Activated CD8-positive, alpha-beta memory T cell treated with anti-CD3 and anti-CD28 coated beads for 1 hour (primary cell): Measurements from ENCODE around the gene ST6GALNAC6.
"Not testable (repeated sequence)": the region's sequence is repeated elsewhere in the genome, so short reads cannot be mapped to it uniquely, and the experiment has no call there.

Source experiments
- DNase-seq, 2 donors: peaks; one replicate each; pipeline ENCODE4 v3.0.0-alpha.2; 2020; ENCODE audit warnings: low read depth in 1 of 2; ENCODE audit errors: extremely low read depth in 1 of 2

The ST6GALNAC6 gene

DNA sequence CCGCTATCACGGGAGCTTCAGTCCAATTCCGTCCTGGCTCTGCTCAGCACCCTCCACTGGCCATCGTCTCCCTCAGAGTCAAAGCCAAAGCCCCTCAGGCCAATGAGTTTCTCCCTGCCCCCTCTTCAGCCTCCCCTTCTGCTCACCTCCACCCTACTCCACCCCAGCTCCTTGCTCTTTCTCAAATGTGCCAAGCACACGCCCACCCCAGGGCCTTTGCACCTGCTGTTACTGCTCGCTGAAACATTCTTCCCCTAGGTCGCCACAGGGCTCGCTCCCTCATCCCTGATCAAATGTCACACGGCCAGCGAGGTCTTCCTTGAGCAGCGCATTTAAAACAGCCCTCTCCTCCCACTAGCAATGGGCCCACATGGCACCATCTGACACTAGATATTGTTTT is 38.6 kb downstream of the ST6GALNAC6 start:
- no peak for DNase-seq

DNA sequence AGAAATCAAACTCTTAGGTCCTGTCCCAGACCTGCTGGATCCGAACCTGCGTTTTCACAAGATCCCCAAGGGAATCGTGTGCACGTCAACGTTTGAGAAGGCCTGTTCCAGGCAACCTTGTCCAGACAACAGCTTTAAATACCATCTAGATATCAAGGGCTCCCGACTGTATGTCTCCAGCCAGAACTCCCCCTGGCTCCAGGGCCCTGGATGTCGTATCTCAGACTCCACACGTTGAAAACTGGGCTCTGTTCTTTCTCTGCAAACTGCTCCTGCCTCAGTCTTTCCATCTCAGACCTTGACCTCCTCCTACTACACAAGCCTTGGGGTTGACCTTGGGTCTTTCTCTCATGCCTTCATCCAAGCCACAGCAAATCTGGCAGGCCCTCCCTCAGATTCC is 39.1 kb downstream of the ST6GALNAC6 start:
- DNase-seq = no peak

DNA sequence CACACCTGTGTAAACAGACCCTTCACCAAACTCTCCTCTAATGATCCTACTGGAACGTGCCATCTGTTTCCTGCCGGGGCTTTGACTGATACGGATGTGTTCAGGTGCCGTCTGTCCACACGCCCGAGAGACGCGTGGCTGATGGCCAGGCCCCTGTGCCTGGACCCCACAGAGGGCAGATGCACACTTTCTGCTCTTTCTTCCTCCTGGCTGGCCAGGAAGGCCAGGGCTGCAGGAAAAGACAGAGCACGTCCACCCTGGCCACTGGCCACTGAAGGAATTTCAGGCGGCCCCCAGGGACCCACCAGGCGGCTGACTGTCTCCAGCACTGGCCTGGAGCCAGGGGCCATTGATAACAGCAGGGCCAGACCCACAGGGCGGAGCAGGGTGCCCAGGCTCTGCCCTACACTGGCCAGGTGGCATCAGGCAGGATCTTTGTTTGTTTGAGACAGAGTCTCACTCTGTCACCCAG is 41.3 kb downstream of the ST6GALNAC6 start:
- no peak for DNase-seq

DNA sequence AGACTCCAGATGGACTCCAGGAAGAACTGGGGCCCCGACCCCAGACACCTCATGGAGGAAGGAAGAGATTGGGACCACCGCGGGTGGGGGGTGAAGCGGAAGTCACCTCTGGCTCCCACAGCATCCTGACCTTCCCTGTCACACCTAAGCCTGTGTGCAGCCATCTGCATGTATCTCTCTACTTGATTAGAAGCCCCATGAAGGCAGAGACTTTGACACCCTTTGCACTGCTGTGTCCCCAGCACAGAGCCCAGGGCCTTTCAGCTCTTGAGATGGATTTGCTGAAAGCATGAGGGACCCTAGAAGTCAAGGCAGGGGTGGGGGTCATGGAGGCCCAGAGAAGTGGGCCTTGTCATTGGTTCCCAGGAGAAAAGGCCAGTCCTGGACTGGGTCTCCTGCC is 42.1 kb downstream of the ST6GALNAC6 start:
- no peak for DNase-seq

DNA sequence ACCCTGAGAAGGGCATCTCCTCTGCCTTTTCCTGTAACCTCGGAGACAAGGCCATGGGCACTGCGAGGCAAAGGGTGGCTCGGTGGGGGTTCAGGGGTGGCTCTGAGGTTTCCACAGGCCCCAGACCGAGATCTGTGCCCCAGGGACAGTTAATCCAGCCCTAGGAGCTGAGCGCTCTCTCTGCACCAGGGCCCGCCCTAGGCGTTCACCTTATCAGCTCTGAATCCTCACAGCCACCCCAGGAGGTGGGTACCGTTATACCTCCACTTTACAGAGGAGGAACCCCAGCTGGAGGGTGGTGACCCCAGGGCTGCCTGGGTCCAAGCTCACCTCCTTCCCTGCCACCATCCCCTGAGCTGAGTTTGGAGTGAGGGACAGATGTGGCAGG is 42.7 kb downstream of the ST6GALNAC6 start:
- DNase-seq = no peak

DNA sequence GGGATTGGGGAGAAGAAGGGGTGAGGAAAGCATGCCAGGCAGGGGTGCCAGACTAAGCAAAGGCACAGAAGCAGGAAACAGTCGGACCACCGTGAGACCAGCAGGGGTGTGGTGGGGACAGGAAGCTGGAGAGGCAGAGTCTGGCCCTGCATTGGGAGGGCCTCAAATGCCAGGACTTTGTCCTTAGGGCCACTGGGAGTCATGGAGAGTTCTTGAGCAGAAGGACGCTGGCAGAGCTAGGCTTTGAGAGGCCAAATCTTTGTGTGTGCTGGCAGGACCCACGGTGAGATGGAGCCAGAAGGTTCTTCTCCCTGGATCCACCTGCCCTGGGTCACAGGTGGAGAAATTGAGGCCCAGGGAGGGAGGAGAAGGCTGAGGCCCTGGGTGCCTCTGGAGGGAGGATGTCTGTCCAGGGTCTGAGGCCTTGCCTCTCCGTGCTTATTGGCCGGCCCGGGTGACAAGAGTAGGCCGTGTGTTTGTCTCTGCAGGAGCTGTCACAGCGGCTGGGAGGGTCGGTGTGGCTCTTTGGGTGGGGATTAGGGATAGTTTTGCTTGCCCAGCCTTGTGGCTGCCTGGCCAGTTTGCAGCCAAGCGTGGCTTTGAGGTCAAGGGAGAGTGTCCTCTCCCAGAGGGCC is 43.2 kb downstream of the ST6GALNAC6 start:
- DNase-seq = no peak

DNA sequence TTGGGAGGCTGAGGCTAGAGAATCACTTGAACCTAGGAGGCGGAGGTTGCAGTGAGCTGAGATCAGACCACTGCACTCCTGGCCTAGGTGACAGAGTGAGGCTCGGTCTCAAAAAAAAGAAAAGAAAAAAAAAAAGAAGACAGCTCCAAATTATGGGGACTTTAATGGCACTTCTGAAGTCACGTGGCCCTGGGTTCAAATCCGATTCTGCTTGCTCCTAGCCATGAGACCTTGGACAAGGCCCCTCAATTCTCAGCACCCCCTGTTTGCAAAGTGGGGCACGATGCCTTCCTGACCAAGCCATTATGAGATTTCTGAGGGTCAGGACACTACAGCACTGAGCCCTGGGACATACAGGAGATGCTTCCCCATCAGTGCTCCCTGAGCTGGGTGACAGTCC is 43.9 kb downstream of the ST6GALNAC6 start:
- DNase-seq = no peak

DNA sequence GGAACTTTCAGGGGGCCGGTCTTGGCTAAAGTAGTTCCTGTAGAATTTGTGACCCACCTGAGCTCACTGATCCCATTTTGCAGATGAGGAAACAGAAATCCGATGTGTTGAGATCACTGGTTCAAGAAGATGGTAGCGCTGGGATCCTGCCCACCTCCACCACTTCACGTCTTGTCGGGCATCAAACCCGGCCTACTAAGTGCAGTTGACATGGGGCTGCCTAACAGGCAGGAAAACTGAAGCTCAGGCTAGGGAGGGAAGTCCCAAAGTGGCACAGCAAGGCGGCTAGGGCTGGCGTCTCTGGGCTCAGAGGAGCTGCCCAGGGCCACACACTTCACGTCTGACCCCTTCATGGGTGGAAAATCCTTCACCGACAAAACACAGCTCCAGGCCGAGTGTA is 44.4 kb downstream of the ST6GALNAC6 start:
- no peak for DNase-seq

DNA sequence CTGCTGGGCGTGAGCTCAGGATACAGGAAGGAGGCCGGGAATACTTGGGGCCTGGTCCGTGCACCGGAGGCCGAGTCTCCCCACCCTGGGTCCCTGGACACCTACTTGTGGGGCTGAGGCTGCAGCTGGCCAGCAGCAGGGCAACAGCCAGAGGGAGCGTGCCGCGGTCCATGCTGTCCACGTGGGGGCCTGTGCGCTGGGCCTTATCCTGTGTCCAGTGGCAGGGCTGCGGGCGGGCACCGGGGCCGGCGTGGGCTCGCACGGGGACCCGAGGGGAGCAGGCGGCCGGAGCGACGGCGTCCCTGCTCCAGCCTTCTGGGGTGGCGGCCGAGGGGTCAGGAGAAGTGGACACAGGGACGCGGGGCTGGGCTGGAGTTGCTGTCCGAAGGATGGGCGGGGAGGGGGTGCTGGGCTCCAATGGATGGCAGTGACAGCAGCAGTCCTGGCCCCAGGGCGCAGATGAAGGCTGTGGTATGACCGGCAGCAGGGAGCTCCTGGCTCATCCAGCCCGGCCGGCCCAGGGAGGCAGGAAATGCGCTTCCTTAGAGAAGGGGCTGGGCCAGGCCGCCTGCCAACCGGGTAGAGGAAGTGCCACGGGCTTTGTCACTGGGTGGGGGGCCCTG is 45.1 kb downstream of the ST6GALNAC6 start, which contains the start of gene ENG:
ENG (minus strand) TSS at position 475 of the 623 bp plus-strand sequence; CDS start at position 172, 303 bp downstream.
- no peak for DNase-seq

DNA sequence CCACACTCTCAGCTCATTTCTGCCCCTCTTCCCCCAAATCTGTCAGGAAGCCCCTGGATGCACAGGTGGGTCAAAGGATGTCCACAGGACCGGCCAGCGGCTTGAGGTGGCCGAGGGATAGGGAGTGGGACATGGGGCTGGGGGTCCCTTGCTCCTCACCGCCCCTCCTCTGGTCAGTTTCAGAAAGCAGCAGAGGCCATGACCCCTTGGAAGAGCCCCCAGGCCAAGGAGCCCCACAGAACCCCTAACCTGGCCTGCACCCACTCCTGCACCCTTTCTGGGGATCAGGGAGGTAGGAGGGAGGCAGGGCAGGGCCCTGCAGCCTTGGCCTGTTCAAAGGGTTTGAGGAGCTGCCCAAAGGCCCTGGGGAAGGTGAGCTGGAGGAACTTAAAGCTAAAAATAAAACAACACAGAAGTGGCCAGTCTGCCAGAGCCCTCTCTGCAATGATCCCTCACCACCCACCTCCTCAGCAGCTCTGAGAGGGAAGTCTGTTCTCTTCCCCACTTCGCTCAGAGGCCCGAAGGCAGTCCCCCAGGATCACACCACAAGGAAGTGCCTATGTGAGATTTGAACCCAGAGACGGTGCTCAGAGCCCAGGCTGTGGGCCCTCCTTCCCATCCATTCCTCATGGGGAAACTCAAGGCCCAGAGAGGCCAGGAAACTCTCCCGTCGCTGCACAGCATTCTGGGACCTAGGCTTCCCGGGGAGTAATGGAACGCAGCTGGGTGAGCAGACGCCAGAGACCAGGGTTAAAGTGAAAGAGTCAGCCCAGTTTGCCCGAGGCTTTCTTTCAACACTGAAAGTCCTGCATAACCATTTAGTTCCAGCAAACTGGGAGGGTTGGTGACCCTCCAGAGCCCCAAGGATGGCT is 45.9 kb downstream of the ST6GALNAC6 start:
- no peak for DNase-seq

DNA sequence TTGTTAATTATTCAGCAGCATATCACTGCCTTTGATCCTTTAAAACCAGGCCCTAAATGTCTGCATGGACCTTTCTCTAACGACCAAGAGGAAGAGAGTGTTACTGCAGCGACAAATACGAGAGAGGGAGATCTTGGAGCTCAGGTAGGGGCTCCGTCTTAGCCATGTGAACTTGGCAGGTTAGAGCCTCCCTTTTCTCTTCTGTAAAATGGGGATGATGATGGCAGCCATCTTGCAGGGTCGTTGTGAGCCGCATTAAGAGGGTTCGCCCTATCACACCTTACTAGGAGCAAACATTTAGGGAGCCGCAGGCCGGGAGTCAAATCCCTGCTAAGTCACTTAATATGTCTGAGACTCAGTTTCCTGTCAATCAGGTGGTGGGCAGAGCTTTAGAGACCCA is 46.6 kb downstream of the ST6GALNAC6 start:
- no peak for DNase-seq

DNA sequence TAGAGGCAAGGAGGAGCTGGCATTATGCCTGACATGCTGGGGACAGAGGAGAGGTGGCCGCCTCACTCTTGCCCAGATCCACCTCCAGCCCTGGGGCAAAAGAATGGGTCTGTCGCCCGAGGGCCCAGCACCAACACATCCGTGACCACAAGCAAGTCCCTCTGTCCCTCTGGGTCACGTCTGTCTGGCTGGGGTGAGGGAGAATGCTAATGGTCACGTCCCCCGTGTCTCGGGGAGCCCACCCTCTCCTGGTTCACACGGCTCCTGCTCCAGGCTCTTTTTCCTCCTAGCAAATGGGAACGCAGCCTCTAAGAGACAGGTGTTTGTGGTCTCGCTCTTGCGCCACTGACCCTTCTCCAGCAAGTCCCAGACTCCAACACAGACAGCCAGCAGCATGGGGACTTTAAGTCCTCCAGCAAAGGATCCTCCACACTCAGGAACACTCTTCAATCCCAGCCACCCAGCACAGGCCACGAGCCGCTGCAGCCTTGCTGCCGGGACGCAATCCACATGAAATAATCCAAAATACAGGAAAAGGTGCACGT is 49.0 kb downstream of the ST6GALNAC6 start:
- no peak for DNase-seq

DNA sequence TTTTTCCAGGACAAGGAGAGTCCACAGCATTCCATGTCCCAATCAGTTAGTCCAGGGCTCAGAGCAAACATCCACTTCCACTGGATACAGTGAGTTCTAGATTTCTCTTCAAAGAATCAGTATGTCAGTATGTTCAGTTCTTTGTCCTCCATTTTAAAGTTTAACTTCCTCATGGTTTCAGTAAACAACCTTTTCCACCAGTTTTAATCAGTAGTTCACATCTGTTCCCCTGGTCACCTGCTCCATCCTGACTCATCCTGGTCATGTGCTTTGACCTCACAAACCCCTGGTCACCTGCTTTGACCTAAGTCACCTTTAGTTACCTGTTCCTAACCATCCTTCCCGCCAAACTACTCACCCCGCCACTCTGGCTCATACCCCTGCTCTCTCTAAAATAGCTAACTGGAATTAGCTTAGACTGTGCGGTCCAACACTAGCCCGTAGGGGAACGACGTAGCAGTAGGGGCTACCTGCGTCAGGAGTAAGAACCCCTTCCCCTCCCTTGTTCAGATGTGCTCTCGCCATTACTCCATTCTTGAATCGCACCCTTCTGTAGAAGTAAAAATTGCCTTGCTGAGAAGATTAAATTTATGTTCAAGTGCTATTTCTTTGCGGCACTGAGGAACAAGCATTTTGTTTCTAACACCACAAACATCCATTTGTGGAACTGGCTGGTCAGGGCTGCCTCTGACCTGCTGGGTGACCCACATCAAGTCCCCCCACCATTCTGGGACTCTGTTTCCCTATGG is 50.5 kb downstream of the ST6GALNAC6 start:
- DNase-seq = no peak

DNA sequence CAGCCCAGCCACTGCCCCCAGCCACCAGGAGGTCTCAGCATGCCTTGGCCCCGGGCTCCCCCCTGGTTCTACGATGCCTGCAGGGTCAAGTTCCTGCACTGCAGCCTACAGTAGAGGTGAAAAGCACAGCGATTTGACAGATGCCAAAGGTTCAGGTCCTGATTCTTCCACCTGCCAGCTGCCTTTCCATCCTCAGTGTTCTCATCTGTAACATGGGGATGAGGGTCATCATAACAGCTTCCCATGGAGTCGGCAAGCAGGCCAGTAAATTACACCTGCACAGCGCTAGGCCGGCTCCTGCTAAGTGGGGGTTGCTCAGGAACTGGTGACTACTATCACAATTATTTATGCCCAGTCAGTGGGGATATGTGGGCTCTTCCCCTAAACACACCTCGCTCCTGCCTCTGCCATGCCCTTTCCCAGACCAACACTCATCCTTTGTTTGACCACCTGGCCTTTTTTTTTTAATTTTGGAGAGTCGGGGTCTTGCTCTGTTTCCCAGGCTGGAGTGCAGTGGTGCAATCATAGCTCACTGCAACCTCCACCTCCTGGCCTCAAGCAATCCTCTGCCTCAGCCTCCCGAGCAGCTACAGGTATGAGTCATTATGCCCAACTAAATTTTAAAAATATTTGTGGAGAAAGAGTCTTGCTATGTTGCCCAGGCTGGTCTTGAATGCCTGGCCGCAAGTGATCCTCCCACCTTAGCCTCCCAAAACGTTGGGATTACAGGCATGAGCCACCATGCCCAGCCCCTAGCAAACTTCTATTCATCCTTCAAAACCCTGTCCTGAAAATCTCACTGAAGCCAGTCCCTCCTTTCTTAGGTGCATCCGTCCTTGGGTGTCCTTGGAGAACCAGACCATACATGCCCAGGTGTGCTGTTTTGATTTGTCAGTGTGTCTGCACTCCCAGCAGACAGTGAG is 51.3 kb downstream of the ST6GALNAC6 start:
- no peak for DNase-seq

DNA sequence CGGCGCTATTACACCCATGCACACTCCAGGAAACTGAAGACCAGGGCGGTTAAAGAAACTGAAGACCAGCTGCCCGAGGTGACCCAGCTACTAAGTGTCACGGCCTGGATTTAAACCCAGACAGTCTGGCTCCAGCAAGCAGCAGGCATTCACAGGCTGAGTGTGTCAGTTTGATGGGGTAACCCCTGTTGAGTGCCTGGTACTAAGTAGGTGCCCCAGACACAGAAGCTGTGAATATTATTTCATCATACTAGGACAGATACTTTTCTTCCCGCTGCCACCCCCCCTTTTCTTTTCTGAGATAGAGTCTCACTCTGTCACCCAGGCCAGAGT is 52.3 kb downstream of the ST6GALNAC6 start:
- DNase-seq = no peak

DNA sequence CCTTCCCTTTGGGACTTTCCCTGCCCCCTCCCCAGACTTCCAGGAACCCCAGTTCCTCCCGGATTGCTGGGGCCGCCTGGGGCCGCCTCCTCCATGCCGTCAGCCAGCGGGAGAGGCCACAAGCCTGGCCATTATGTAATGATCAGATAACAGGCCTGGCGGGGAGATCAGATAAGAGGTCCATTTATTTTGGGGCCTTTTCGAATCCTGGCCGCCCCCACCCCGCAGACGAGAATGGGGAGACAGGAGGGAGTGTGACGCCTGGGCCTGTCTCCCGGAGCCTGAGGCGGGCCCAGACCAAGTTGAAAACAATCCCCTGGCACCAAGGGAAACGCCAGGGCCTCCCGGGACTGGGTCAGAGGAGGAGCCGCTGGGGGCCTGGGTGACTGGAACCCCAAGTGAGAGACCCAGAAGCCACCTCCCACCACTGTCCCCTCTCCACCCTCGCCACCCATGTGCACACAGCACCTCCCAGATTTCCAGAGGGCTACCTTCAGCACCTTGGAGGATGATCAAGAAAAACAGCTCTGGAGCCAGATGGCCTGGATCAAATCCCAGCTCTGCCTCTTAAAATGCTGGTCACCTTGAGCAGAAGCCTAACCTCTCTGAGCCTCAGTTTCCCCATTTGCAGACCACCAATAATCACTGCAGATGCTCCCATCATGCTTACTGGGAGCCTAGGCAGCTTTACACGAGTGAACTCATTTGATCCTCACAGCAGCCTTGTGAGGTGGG is 52.8 kb downstream of the ST6GALNAC6 start:
- DNase-seq = no peak

DNA sequence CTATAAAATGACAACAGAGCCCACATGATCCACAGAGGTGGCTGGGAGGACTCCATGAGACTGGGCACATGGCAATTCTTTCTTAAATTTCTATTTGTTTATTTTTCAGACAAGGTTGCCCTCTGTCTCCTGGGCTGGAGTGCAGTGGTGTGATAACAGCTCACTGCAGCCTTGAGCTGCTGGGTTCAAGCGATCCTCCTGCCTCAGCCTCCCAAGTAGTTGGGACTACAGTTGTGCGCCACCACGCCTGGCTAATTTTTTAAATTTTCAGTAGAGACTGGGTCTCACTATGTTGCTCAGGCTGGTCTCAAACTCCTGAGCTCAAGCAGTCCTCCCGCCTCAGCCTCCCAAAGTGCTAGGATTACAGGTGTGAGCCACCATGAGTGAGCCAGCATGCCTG is 53.8 kb downstream of the ST6GALNAC6 start:
- DNase-seq = not testable (repeated sequence)

DNA sequence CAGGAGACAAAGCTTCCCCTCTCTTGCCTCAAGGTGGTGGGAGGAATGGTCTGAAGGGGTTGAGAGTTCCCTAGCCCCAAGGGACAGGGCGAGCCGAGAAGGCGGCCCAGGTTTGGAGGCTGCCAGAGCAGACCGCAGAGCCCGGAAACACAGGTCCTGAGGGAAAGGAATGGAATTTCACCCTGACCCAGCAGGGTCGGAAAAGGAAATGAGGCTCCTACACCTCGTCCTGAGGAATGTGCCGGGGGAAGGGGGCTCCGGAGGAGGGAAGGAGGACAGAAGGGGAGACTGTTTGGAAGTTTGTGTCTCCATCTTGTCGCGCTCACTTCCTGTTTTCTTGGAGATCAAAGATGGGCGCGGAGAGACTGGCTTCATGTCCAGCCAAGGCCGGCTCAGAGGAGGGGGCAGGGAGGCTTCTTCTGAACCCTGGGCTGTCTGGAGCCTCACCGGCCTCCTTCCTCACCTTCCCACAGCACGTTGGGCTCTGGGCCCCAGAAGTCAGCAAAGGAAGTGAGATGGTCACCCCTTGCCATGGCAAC is 54.5 kb downstream of the ST6GALNAC6 start:
- DNase-seq = no peak
